Myocyte (in vitro differentiated cells): ENCODE measurements around the gene SELENOI. TPM values are rescaled to one million over a fixed set of nuclear protein-coding genes. Genes with fewer than 3 reads are reported as not detected.

Source experiments
- total RNA-seq: library from RNA; depleted of rRNA; stranded (reverse); fragments of >200 nt; gene quantifications from 2 replicates; pipeline ENCODE4 v1.2.3, GENCODE V29; 2014

The SELENOI gene
- total RNA-seq, 1 donor from 2014 or later = 37.8 TPM

Other genes with a start within 250 kb of the SELENOI start
- gene GAREM2, start 173.1 kb upstream of the SELENOI start, total RNA-seq = 0.86 and 1.2 TPM in 2 replicates
- 137 and 140 TPM in 2 replicates for gene HADHA, start 101.5 kb upstream of the SELENOI start, total RNA-seq
- 137 and 148 TPM in 2 replicates for gene HADHB, start 101.2 kb upstream of the SELENOI start, total RNA-seq
- gene ADGRF3, start 646 bp downstream of the SELENOI start, total RNA-seq = 1.1 TPM in 1 of 2 replicates, not detected in the other
- gene DRC1, start 55.8 kb downstream of the SELENOI start, total RNA-seq = 0.21 TPM in 1 of 2 replicates, not detected in the other
- 33.8 and 42.5 TPM in 2 replicates for gene OTOF, start 132.0 kb downstream of the SELENOI start, total RNA-seq